ENCODE measurements around the gene TAGAP.

GRCh38 chr6:159056003-159056402, 11.2 kb upstream of the TAGAP start:
- TF ChIP-seq, protein P1, sequence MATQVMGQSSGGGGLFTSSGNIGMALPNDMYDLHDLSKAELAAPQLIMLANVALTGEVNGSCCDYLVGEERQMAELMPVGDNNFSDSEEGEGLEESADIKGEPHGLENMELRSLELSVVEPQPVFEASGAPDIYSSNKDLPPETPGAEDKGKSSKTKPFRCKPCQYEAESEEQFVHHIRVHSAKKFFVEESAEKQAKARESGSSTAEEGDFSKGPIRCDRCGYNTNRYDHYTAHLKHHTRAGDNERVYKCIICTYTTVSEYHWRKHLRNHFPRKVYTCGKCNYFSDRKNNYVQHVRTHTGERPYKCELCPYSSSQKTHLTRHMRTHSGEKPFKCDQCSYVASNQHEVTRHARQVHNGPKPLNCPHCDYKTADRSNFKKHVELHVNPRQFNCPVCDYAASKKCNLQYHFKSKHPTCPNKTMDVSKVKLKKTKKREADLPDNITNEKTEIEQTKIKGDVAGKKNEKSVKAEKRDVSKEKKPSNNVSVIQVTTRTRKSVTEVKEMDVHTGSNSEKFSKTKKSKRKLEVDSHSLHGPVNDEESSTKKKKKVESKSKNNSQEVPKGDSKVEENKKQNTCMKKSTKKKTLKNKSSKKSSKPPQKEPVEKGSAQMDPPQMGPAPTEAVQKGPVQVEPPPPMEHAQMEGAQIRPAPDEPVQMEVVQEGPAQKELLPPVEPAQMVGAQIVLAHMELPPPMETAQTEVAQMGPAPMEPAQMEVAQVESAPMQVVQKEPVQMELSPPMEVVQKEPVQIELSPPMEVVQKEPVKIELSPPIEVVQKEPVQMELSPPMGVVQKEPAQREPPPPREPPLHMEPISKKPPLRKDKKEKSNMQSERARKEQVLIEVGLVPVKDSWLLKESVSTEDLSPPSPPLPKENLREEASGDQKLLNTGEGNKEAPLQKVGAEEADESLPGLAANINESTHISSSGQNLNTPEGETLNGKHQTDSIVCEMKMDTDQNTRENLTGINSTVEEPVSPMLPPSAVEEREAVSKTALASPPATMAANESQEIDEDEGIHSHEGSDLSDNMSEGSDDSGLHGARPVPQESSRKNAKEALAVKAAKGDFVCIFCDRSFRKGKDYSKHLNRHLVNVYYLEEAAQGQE (IDR thresholded peaks at IDR 0.05), result no peak
- TF ChIP-seq JUND (IDR thresholded peaks at IDR 0.05), result no peak
- no peak for TF ChIP-seq CTCF (IDR thresholded peaks at IDR 0.05; ENCODE audit: low read depth, low read length, missing input control)
- no peak for TF ChIP-seq MAX (IDR thresholded peaks at IDR 0.05)
- no peak for TF ChIP-seq SP1 (IDR thresholded peaks at IDR 0.05)
- no peak for TF ChIP-seq ZBTB33 (IDR thresholded peaks at IDR 0.05)
- no peak for TF ChIP-seq ATF3 (IDR thresholded peaks at IDR 0.05)
- TF ChIP-seq TAF1 (conservative IDR thresholded peaks at IDR 0.05), result no peak
- no peak for TF ChIP-seq YY1 (IDR thresholded peaks at IDR 0.05)
